ENCODE measurements around the gene SPHK2. TPM values are rescaled to one million over a fixed set of nuclear protein-coding genes. Genes with fewer than 3 reads are reported as not detected.
A peak's percentile ranks its signal among the peaks of the same experiment; 100 is the strongest.
"Not testable (repeated sequence)": the region's sequence is repeated elsewhere in the genome, so short reads cannot be mapped to it uniquely, and the experiment has no call there.

Gene SPHK2
- total RNA-seq, 4 donors from 2014 or later = 3.9 to 9.9 (median 5.6) TPM

GRCh38 chr19:48674216-48674809 lies 55.0 kb downstream of the SPHK2 start:
- WGBS = 90% methylated on average over 16 of the region's 19 CpGs
- peaks cover 28% of the 10 kb centered on the region for H3K4me1 ChIP-seq
- no peaks in the 10 kb centered on the region for H3K9me3 ChIP-seq
- H3K27me3 ChIP-seq = no peaks in the 10 kb centered on the region
- no peak overlapping the region for H3K27ac ChIP-seq
- TF ChIP-seq POLR2A (IDR thresholded peaks at IDR 0.05) (no peak), CTCF (IDR thresholded peaks at IDR 0.05) (no peak), EP300 (IDR thresholded peaks at IDR 0.05) (no peak), POLR2AphosphoS5 (IDR thresholded peaks at IDR 0.05) (no peak)
- H3K4me3 ChIP-seq = no peak overlapping the region
- no peak for DNase-seq (ENCODE audit: low spot score in 2 of 2)
- H3K36me3 ChIP-seq = no peaks in the 10 kb centered on the region

GRCh38 chr19:48674921-48675824 lies 55.9 kb downstream of the SPHK2 start:
- WGBS = 41% methylated on average over 25 of the region's 28 CpGs
- Histone ChIP-seq H3K4me1 (peaks cover 28% of the 10 kb centered on the region), H3K9me3 (no peaks in the 10 kb centered on the region), H3K27me3 (no peaks in the 10 kb centered on the region), H3K4me3 (no peak overlapping the region), H3K36me3 (no peaks in the 10 kb centered on the region), H3K27ac (peak overlapping the region; percentile 73)
- TF ChIP-seq CTCF (IDR thresholded peaks at IDR 0.05) = peak; percentile 72 to 89
- no peak for TF ChIP-seq POLR2A (IDR thresholded peaks at IDR 0.05)
- DNase-seq (ENCODE audit: low spot score in 2 of 2) = peak; percentile 90 to 91

GRCh38 chr19:48676487-48676886 lies 57.2 kb downstream of the SPHK2 start:
- peaks cover 28% of the 10 kb centered on the region for H3K4me1 ChIP-seq
- no peaks in the 10 kb centered on the region for H3K36me3 ChIP-seq
- 90% methylated on average over 7 of the region's 17 CpGs for WGBS
- no peak overlapping the region for H3K4me3 ChIP-seq
- no peak for DNase-seq (ENCODE audit: low spot score in 2 of 2)
- no peaks in the 10 kb centered on the region for H3K27me3 ChIP-seq
- H3K27ac ChIP-seq = peak overlapping the region; percentile 73
- no peaks in the 10 kb centered on the region for H3K9me3 ChIP-seq
- TF ChIP-seq POLR2A (IDR thresholded peaks at IDR 0.05) (no peak), POLR2AphosphoS5 (IDR thresholded peaks at IDR 0.05) (no peak)

- no peaks in the 10 kb centered on the region for H3K36me3 ChIP-seq
- peak overlapping the region; percentile 60 for H3K27ac ChIP-seq
- H3K4me3 ChIP-seq = no peak overlapping the region
- H3K27me3 ChIP-seq = no peaks in the 10 kb centered on the region
- H3K4me1 ChIP-seq = peaks cover 28% of the 10 kb centered on the region
- H3K9me3 ChIP-seq = no peaks in the 10 kb centered on the region
- no peak for TF ChIP-seq POLR2A (IDR thresholded peaks at IDR 0.05)
- TF ChIP-seq POLR2AphosphoS5 (IDR thresholded peaks at IDR 0.05) = no peak
- TF ChIP-seq EP300 (IDR thresholded peaks at IDR 0.05) = no peak
- no peak for TF ChIP-seq CTCF (IDR thresholded peaks at IDR 0.05)
- DNase-seq (ENCODE audit: low spot score in 2 of 2) = no peak
- WGBS = 81% methylated on average over 12 of the region's 13 CpGs
Observed at GRCh38 chr19:48676887-48677286, 57.6 kb downstream of the SPHK2 start.

GRCh38 chr19:48678201-48678600 lies 58.9 kb downstream of the SPHK2 start:
- peaks cover 28% of the 10 kb centered on the region for H3K4me1 ChIP-seq
- no peak for DNase-seq (ENCODE audit: low spot score in 2 of 2)
- TF ChIP-seq POLR2A (IDR thresholded peaks at IDR 0.05) (no peak), POLR2AphosphoS5 (IDR thresholded peaks at IDR 0.05) (no peak), EP300 (IDR thresholded peaks at IDR 0.05) (no peak), CTCF (IDR thresholded peaks at IDR 0.05) (no peak)
- no peaks in the 10 kb centered on the region for H3K27me3 ChIP-seq
- H3K9me3 ChIP-seq = no peaks in the 10 kb centered on the region
- H3K36me3 ChIP-seq = no peaks in the 10 kb centered on the region
- no peak overlapping the region for H3K4me3 ChIP-seq
- WGBS = 57% methylated on average over 4 of the region's 4 CpGs
- H3K27ac ChIP-seq = peak overlapping the region; percentile 10

- H3K36me3 ChIP-seq; DNase-seq (ENCODE audit: low spot score in 2 of 2); H3K9me3 ChIP-seq; H3K27me3 ChIP-seq; H3K4me3 ChIP-seq; H3K27ac ChIP-seq: not testable (repeated sequence)
- peaks cover 30% of the 10 kb centered on the region for H3K4me1 ChIP-seq
- 94% methylated on average over 16 of the region's 19 CpGs for WGBS
Observed at GRCh38 chr19:48680006-48680405, 60.7 kb downstream of the SPHK2 start.

Measured in suprapubic skin (tissue), 4 donors.